Measurements from ENCODE around the gene DBF4B. TPM values are rescaled to one million over a fixed set of nuclear protein-coding genes. Genes with fewer than 3 reads are reported as not detected.

Gene DBF4B
- total RNA-seq, 1 donor from 2014 or later: 3.9 TPM

Small RNA genes within 50 kb of the gene (small RNA-seq; reads per million reads assigned to genes)
- not detected for gene RN7SL819P (ENCODE audit: low replicate concordance)

Other genes starting within 250 kb of the DBF4B start
- gene GPATCH8, start 205.3 kb upstream of the DBF4B start, total RNA-seq: 32.4 TPM
- gene FZD2, start 151.2 kb upstream of the DBF4B start, total RNA-seq: 5.7 TPM
- gene MEIOC, start 52.2 kb upstream of the DBF4B start, total RNA-seq: 0.10 TPM
- 20.3 TPM for gene CCDC43, start 18.9 kb upstream of the DBF4B start, total RNA-seq
- 0.89 TPM for gene ADAM11, start 50.3 kb downstream of the DBF4B start, total RNA-seq
- gene GJC1, start 121.6 kb downstream of the DBF4B start, total RNA-seq: 19.9 TPM
- gene HIGD1B, start 139.2 kb downstream of the DBF4B start, total RNA-seq: 1.2 TPM
- gene EFTUD2, start 190.8 kb downstream of the DBF4B start, total RNA-seq: 68.9 TPM
- 0.69 TPM for gene GFAP, start 206.8 kb downstream of the DBF4B start, total RNA-seq
- 2.8 TPM for gene KIF18B, start 239.1 kb downstream of the DBF4B start, total RNA-seq

All from skin of body (tissue), 2 donors.